Dendritic cell treated with granulocyte-macrophage colony-stimulating factor and Interleukin-4, amounts not matched to agents 40 ng/mL and 50 ng/mL, for 4 days (primary cell): ENCODE measurements around the gene KRTAP12-1.
"Not testable (repeated sequence)": the region's sequence is repeated elsewhere in the genome, so short reads cannot be mapped to it uniquely, and the experiment has no call there.

Experiments used
- H3K27ac Mint-ChIP-seq: one replicate; pipeline ENCODE4 v1.8.0; 2022; ENCODE audit warnings: mild to moderate bottlenecking, mixed read lengths
- H3K27me3 Mint-ChIP-seq: one replicate; pipeline ENCODE4 v1.8.0; 2022; ENCODE audit warnings: mild to moderate bottlenecking, mixed read lengths
- H3K36me3 Mint-ChIP-seq: one replicate; pipeline ENCODE4 v1.8.0; 2022; ENCODE audit warnings: low read depth, mixed read lengths
- H3K4me1 Mint-ChIP-seq: one replicate; pipeline ENCODE4 v1.8.0; 2022; ENCODE audit warnings: low read depth, mixed read lengths
- H3K4me3 Mint-ChIP-seq: one replicate; pipeline ENCODE4 v1.8.0; 2022; ENCODE audit warnings: mild to moderate bottlenecking, moderate library complexity, mixed read lengths
- H3K9me3 Mint-ChIP-seq: one replicate; pipeline ENCODE4 v1.8.0; 2022; ENCODE audit warnings: mixed read lengths
- intact Hi-C: fragments of 100-400 bp; cut with micrococcal nuclease; formaldehyde crosslinking; loops from one replicate; pipeline ENCODE4 v1.15.0; 2022

Gene KRTAP12-1

DNA sequence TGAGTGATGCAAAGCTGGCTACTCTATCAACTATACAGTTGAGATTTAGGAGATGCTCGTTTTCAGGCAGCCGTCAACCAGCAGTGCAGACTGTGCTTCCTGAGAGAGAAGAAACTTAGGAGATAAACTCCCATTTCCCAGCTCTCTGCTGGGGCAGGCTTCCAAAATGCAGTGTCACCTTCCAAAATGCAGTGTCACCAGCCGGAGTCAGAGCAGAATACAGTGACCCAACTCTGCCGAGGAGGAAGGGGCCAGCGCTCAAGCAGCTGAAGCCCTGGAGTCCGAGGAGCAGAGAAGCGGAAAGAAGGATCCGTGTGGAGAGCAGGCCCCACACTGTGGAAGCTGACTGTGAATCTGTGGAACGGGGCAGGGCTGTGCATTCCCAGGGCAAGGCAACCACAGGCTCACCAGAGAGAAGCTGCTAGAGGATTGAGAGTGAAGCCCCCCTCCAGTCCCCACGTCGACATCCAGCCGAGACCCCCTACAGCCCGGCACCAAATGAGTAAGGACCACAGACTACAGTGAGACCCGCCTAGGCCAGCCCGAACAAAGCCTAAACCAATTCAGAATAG lies 703 bp upstream of the KRTAP12-1 start:
- Mint-ChIP-seq H3K36me3 (no peaks in the 10 kb centered on the region), H3K27me3 (peaks cover 22% of the 10 kb centered on the region), H3K9me3 (no peaks in the 10 kb centered on the region), H3K4me3 (no peak overlapping the region), H3K27ac (no peak overlapping the region), H3K4me1 (no peaks in the 10 kb centered on the region)
- intact Hi-C loops: no loop called here

DNA sequence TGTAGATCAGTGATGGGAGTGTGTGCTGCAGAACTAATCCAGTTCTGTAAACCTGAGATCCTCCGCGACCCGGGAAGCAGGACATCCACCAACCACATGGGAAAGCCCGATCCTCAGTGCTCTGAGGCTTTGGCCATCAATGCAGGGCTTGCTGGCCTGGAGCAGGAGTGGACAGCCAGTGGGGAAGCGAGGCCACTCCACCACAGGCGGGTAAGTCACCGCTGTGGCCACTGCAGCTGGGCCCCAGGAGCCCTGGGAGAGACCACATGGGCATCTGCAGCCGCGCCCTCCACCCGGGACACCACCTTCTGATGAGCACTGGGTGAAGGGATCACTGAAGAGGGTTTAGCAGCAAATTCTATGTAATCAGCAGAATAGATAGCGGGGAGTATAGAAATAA lies 811 bp downstream of the KRTAP12-1 start:
- Mint-ChIP-seq H3K36me3 (no peaks in the 10 kb centered on the region), H3K27me3 (peaks cover 15% of the 10 kb centered on the region), H3K4me1 (no peaks in the 10 kb centered on the region), H3K4me3 (no peak overlapping the region), H3K9me3 (no peaks in the 10 kb centered on the region), H3K27ac (no peak overlapping the region)
- intact Hi-C loops: no loop called here

DNA sequence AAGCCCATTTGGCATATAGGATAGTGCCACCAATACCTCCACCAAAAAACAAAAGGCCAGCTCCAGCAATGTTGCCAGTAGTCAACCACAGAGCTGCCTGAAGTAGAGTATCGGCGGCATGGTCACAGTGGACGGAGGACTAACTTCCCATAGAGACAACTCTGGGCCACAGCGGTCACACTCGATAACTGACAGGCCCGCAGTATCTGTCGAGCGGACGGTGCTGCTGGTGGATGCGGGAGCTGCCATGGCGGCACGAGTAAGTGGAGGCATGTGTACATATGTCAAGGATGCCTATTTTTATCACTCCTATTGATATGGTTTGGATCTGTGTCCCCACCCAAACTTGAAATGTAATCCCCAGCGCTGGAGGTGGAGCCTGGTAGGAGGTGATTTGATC lies 4.1 kb downstream of the KRTAP12-1 start:
- H3K4me1 Mint-ChIP-seq: no peaks in the 10 kb centered on the region
- no peak overlapping the region for H3K4me3 Mint-ChIP-seq
- intact Hi-C loops: no loop called here
- H3K27me3 Mint-ChIP-seq: peaks cover 18% of the 10 kb centered on the region
- H3K36me3 Mint-ChIP-seq: no peaks in the 10 kb centered on the region
- no peak overlapping the region for H3K27ac Mint-ChIP-seq
- peaks cover 14% of the 10 kb centered on the region for H3K9me3 Mint-ChIP-seq

DNA sequence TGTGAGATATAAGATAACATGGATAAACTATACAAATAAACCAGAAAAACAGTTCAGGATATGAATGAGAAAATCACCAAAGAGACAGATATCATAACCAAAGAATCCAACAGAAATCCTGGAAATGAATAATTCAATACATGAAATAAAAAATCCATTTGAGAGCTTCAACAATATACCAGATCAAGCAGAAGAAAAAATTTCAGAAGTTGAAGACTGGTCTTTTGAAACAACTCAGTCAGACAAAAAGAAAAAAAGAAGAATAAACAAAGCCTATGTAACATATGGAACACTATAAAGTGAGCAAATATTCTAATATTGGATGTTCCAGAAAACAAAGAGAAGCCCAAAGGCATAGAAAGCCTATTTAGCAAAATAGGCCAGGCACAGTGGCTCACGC lies 10.1 kb downstream of the KRTAP12-1 start:
- peaks cover 48% of the 10 kb centered on the region for H3K9me3 Mint-ChIP-seq

DNA sequence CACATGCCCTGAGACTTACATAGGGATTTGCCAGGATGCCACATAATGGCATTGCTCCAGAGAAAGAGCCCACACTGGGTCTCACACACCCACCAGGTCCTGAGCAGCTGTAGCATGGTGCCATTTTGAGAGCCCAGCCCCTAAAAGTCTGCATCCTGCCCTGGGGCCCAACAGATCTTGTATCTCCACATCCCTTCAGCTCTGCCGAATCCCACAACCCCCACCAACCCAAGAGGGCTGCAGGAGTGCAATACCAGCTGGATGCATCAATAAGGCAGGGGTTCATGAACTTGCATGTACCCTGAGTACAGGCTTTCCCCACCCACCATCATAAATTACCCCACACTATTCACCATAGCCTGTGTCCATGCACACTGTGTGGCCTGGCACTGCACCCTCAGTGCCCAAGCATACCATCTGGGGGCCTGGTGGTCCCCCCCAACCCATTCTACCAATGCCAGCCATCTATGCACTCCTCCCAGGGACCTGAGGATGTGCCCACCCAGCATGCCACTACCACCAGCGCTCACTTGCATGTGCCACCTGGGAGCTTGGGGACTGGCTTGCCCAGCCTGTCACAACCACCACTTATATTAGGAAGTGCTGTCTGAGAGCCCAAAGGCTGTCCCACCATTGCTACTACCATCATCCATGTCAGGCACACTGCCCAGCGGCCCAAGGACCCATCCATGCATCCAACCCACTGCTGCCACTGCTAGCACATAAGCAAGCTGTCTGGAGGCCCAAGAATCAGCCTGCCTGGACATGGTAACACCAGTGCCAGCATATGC lies 11.1 kb downstream of the KRTAP12-1 start:
- no peaks in the 10 kb centered on the region for H3K4me1 Mint-ChIP-seq
- H3K4me3 Mint-ChIP-seq: no peak overlapping the region
- no peaks in the 10 kb centered on the region for H3K36me3 Mint-ChIP-seq

More for the DNA sequence above, 10.1 kb downstream of the KRTAP12-1 start:
- H3K4me3 Mint-ChIP-seq: no peak overlapping the region
- H3K36me3 Mint-ChIP-seq: no peaks in the 10 kb centered on the region
- intact Hi-C loops: no loop called here
- H3K4me1 Mint-ChIP-seq: no peaks in the 10 kb centered on the region
- H3K27ac Mint-ChIP-seq: no peak overlapping the region
- H3K27me3 Mint-ChIP-seq: peaks cover 17% of the 10 kb centered on the region

DNA sequence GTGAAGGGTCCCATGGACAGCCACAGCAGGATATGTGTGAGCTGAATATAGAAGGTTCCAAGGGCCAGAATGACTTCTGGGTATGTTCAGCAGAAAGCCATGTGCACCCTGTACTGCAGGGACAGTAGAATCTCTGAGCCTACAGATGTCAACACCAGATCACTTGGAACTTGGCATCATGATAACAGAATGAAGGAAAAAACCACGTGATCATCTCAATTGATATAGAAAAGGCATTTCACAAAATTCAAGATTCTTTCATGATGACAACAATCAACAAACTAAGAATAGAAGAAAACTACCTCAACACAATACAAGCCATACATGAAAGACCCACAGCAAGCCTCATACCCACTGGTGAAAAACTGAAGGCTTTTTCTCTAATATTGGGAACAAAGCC lies 14.4 kb downstream of the KRTAP12-1 start:
- intact Hi-C loops: no loop called here
- Mint-ChIP-seq H3K4me1 (no peaks in the 10 kb centered on the region), H3K9me3 (peaks cover 31% of the 10 kb centered on the region), H3K27ac (no peak overlapping the region), H3K36me3 (no peaks in the 10 kb centered on the region), H3K4me3 (no peak overlapping the region), H3K27me3 (peaks cover 18% of the 10 kb centered on the region)

More for the DNA sequence above, 11.1 kb downstream of the KRTAP12-1 start:
- intact Hi-C loops: no loop called here
- Mint-ChIP-seq H3K9me3 (peaks cover 48% of the 10 kb centered on the region), H3K27ac (no peak overlapping the region), H3K27me3 (peaks cover 20% of the 10 kb centered on the region)

DNA sequence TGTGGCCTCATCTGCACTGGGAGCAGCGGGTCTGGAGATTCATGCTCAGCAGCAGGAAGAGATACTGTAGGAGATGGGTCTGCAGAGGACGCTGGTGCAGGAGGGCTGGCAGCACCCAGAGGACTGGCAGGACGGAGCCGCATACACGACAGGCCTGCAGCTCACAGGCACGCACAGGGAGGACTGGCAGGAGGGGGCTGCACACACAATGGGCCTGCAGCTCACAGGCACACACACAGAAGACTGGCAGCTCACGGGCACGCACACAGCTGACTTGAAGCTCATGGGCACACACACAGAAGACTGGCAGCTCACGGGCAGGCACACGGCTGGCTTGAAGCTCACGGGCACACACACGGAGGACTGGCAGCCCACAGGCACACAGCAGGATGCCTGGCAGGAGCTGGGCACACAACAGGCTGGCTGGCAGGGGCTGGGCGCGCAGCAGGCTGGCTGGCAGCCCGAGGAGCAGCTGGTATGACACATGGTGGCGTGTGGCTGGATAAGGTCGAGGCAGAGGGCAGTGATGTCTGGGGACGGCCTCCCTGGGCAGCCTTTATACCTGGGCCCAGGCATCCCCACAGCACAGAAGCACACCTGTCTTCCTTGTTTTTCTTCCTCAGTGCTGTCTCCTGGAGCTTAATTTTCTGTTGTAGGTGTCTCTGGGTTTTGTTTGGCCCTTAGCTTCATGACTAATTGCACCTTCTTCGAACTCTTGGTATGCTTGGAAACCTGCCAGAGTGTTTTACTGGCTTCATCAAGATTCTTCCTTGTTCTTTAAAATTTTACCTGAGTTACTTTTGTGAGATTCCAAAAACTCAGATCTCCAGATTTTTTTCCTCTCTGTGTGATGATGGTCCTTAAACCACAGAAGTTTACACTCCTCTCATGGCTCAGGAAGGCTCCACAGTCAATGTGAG lies 15.3 kb downstream of the KRTAP12-1 start, which contains the start of gene KRTAP12-2:
Gene KRTAP12-2 (minus strand): TSS at position 527 of the 920 bp plus-strand sequence. CDS start 41 bp downstream, at position 486.
- Mint-ChIP-seq H3K36me3 (no peaks in the 10 kb centered on the region), H3K4me1 (no peaks in the 10 kb centered on the region), H3K27me3 (peaks cover 23% of the 10 kb centered on the region), H3K4me3 (no peak within 1 kb of the TSS), H3K9me3 (peaks cover 24% of the 10 kb centered on the region), H3K27ac (no peak within 1 kb of the TSS)
- intact Hi-C loops: no loop called here

DNA sequence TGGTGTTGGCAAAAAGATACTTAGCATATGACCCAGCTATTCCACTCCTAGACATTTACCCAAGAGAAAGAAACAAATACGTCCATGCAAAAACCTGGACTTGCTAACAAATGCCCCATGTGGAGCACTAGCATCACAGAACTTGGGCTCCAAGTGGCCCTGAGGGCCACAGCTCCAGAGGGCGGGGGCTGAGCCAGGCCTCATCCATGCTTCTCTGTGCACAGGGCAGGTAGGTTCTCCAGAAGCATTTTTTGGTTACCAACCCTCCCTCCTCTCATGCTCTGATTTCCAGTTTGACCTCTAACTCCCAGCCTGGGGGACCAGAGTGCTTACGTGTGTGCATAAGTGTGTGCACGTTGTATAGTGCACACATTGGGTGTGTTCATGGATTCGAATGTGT lies 17.3 kb downstream of the KRTAP12-1 start:
- intact Hi-C loops: no loop called here
- Mint-ChIP-seq H3K27ac (no peak overlapping the region), H3K9me3 (peaks cover 10% of the 10 kb centered on the region), H3K4me3 (no peak overlapping the region), H3K27me3 (peaks cover 26% of the 10 kb centered on the region), H3K36me3 (no peaks in the 10 kb centered on the region), H3K4me1 (no peaks in the 10 kb centered on the region)

DNA sequence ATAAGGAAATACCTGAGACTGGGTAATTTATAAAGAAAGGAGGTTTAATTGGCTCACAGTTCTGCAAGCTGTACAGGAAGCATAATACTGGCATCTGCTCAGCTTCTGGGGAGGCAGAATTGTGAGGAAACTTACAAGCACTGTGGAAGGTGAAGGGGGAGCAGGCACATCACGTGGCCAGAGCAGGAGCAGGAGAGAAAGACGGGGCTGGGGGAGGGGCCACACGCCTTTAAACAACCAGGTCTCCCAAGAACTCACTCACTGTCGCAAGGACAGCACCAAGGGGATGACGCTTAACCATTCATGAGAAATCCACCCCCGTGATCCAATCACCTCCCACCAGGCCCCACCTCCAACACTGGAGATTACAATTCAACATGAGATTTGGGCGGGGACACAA lies 20.4 kb downstream of the KRTAP12-1 start:
- H3K36me3 Mint-ChIP-seq, H3K4me3 Mint-ChIP-seq, H3K4me1 Mint-ChIP-seq, H3K27ac Mint-ChIP-seq, intact Hi-C loops: not testable (repeated sequence)
- peaks cover 27% of the 10 kb centered on the region for H3K27me3 Mint-ChIP-seq
- peaks cover 31% of the 10 kb centered on the region for H3K9me3 Mint-ChIP-seq

DNA sequence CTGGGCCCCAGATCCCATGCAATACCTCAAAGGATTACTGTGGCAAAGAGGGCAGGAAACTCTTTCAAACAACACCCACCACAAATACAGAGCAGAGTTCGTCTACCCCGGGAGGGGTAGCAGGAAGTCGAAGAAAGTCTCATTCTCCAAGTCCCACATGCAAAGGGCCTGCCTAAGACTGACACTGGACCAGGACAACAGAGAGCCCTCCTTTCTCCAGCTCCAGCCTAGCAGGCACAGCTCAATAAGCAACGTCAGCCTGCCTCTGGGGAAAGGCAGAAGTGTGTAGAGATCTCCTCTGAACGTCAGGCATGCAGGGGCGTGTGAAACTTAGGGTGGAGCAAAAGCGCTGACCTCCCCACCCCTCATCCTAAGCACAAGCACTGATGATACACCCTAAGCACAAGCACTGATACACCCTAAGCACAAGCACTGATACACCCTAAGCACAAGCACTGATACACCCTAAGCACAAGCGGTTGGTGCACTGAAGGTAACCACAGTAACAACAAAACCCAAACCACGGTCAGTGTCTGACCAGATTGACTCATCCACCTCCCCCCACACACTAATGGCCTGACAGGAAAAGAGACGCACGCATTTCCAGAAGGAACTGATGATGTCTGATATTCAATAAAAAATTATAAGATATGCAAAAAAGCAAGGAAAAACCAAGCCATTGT lies 22.9 kb downstream of the KRTAP12-1 start:
- Mint-ChIP-seq H3K4me3 (no peak overlapping the region), H3K27me3 (peaks cover 21% of the 10 kb centered on the region), H3K4me1 (no peaks in the 10 kb centered on the region), H3K27ac (no peak overlapping the region), H3K36me3 (no peaks in the 10 kb centered on the region), H3K9me3 (peaks cover 41% of the 10 kb centered on the region)
- intact Hi-C loops: no loop called here

DNA sequence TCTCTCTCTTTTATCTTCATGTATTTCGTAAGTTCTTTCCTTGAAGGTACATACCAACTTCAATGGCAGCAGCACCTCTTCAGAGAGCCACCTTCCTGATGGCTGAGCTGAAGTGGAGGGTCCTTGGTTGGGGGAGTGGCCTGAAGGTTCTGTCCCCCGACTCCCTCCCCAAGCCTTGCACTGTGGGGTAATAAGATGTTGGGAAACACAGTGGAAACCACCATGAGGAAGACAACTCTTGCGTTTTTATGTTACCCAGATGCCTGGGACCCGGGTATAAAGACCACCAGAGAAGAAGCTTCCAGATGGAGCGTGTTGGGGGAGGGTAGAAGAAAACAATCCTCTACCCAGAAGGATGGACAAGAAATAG lies 23.4 kb downstream of the KRTAP12-1 start:
- Mint-ChIP-seq H3K9me3 (peaks cover 41% of the 10 kb centered on the region), H3K27ac (no peak overlapping the region), H3K4me3 (no peak overlapping the region), H3K27me3 (peaks cover 23% of the 10 kb centered on the region), H3K36me3 (no peaks in the 10 kb centered on the region), H3K4me1 (no peaks in the 10 kb centered on the region)
- intact Hi-C loops: no loop called here

DNA sequence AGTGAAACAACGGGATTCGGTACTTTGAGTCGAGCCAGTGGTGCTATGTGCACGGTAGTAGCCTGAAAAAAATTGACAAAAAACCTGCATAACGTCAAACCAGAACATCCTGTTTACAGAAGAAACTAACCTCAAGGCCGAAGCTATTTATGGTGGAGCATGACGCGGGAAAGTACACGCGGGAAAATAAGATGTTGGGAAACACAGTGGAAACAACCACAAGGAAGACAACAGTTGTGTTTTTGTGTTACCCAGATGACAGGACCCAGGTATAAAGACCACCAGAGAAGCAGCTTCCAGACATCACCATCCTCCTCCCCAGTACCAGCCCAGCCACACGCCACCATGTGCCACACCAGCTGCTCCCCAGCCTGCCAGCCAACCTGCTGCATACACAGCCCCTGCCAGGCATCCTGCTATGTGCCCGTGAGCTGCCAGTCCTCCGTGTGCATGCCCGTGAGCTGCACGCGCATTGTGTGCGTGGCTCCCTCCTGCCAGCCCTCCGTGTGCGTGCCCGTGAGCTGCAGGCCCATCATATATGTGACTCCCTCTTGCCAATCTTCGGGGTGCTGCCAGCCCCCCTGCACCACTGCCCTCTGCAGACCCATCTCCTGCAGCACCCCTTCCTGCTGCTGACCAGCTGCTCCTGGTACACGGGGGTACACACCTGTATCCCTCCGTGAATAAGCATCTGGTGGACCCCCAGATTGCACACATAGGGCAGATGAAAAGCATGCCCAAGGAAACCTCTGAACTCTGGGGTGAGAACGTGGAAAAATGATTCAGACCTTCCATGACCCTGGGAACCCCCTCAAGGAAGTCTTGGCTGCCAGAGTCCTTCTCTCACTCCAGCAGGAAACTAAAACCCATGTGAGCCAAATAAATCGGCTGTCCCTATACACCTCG lies 24.1 kb downstream of the KRTAP12-1 start, which contains the start of gene KRTAP12-3:
Gene KRTAP12-3 (plus strand): TSS at position 298 of the 906 bp plus-strand sequence. CDS start 48 bp downstream, at position 346.
- Mint-ChIP-seq H3K36me3 (no peaks in the 10 kb centered on the region), H3K4me3 (no peak within 1 kb of the TSS), H3K4me1 (no peaks in the 10 kb centered on the region), H3K27ac (no peak within 1 kb of the TSS), H3K9me3 (peaks cover 41% of the 10 kb centered on the region), H3K27me3 (peaks cover 23% of the 10 kb centered on the region)
- intact Hi-C loops: no loop called here

DNA sequence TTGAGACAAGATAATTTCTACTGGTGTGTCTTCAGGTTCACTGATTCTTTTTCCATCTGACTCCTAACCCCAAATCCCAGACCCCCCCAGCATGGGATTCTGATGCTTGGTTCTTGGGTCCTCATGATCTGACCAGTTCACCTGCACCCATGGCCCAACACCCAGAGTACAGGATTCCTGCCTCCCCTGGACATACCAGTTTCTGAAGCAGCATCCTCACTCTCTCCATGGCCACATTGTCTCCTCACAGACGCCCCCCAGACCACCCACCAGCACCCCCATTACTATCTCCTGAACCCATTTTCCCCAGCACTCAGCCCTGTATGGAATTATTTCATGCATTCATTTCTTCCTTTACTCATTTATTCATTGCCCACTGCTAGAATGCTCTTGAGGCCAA lies 25.1 kb downstream of the KRTAP12-1 start:
- H3K27me3 Mint-ChIP-seq: peaks cover 19% of the 10 kb centered on the region
- no peak overlapping the region for H3K4me3 Mint-ChIP-seq
- peaks cover 41% of the 10 kb centered on the region for H3K9me3 Mint-ChIP-seq
- intact Hi-C loops: no loop called here
- no peak overlapping the region for H3K27ac Mint-ChIP-seq
- H3K36me3 Mint-ChIP-seq: no peaks in the 10 kb centered on the region
- H3K4me1 Mint-ChIP-seq: no peaks in the 10 kb centered on the region
